ENCODE data around the gene SKI.

- no peak for TF ChIP-seq POLR2AphosphoS5 (IDR thresholded peaks at IDR 0.05)
- no peak for TF ChIP-seq CTCF (IDR thresholded peaks at IDR 0.05)
- TF ChIP-seq POLR2A (IDR thresholded peaks at IDR 0.05): no peak
- TF ChIP-seq EP300 (IDR thresholded peaks at IDR 0.05; ENCODE audit: low read depth): no peak
Observed at GRCh38 chr1:2358651-2359640, 130.8 kb downstream of the SKI start.

Measured in transverse colon (tissue), 4 donors.